GM21619 (cell line): ENCODE measurements around the gene GNAO1.

Source experiments
- ATAC-seq: cut with Tn5 transposase; IDR thresholded peaks from one replicate; pipeline ENCODE4 v1.9.1; 2021; ENCODE audit not compliant: unreplicated experiment

Gene GNAO1

DNA sequence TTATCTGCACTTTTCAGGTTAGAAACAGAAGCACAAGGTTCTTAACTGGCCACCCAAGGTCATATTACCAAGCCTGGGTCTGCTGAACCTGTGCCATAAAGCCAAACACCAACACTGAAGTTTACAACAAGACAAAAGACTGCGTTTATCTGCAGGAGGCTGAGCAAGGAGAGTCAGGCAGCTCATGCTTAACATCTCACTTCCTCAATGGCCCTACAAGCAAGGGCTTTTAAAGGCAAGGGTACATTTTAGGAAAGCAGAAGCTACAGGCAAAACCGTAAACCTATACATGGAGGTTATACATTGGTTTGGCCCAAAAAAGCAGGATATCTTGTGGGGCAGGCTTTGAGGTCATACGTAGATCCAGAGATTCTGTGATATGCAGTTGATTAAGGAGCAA lies 91.2 kb downstream of the GNAO1 start:
- no peak for ATAC-seq

- no peak for ATAC-seq
Observed at GRCh38 chr16:56284521-56284920, 93.2 kb downstream of the GNAO1 start.

DNA sequence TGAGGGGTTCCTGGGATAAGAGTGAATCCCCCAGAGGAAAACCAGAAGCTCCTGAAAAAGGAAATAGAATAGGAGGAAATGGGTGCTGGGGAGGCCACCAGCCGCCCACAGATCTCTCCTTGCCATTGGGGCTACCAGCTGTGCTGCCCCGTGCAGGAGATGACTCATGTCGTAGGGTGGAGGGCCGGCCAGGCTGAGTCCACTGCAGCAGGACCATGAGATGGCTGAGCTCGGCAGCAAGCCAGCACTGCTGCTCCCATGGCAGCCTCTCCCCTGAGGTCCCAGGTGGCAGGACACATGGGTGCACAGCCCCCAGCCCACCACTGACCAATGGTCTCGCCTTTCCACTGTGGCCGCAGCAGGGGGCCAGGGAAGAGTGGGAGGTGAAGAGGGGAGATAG lies 95.5 kb downstream of the GNAO1 start:
- no peak for ATAC-seq

GRCh38 chr16:56288019-56288418 lies 96.7 kb downstream of the GNAO1 start:
- ATAC-seq = no peak

GRCh38 chr16:56289416-56289815 lies 98.1 kb downstream of the GNAO1 start:
- ATAC-seq = no peak

DNA sequence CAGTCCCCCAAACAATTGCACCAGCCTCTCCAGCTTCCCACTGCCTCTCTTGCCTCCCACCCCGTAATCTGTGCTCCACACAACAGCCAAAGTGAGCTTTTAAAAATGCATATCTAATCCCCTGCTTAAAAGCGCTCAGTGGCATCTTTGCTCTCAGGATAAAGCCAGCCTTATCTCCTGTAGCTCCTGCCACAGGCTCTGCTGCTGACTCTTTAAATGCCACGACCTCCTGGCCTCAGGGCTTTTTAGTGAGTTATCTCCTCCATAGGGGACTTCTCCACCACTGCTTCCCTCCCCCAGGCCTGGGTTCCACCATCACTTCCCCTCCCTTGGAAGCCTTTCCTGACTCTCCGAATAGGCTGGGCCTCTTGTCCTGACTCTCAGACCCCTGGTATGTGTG lies 98.6 kb downstream of the GNAO1 start:
- ATAC-seq = no peak

DNA sequence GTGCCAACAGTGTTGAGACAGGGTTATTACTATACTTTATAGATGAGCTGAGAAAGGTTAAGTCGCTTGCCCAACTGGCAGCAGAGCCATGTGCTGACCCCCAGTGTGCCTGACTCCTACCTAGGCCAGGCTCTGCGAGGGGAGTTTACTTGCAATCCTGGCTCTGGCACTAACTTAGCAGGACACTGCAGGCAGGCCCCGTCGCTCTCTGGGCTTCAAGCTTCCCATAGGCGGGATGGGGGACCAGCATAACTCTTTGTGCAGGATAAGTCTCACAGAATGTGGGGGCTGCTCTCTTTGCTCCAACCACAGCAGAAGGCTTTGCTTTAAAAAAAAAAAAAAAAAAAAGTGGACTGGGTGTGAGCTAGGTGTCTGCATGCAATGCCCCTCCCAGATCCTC lies 102.7 kb downstream of the GNAO1 start:
- no peak for ATAC-seq

- ATAC-seq = no peak
Observed at GRCh38 chr16:56294579-56294978, 103.3 kb downstream of the GNAO1 start.

DNA sequence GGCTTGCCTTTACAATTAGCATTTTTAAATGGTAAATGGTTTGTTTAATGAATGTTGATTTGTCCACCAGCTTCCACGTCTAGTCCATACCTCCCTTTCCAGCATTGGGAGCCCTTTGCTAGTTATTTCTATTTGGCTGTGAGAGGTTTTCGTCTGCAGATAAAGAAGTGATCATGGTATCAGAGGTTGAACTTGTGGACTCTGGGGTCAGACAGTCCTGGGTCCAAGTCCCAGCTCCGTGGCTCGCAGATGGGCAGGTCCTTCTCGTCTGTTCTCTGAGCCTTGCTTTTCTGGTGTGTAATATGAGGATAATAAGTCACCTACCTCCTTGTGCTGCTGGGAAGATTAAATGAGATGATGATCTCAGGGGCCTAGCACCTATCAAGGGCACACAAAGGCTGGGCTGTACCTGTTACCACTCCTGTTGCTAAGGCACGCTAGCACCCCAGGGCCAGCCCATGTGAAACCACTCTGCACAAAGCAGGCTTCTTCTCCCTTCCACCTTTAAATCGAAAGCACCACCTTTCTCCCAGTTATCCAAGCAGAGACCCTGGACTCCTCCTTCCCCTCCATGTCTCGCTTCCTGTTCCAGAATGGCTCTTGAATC lies 103.9 kb downstream of the GNAO1 start:
- no peak for ATAC-seq

DNA sequence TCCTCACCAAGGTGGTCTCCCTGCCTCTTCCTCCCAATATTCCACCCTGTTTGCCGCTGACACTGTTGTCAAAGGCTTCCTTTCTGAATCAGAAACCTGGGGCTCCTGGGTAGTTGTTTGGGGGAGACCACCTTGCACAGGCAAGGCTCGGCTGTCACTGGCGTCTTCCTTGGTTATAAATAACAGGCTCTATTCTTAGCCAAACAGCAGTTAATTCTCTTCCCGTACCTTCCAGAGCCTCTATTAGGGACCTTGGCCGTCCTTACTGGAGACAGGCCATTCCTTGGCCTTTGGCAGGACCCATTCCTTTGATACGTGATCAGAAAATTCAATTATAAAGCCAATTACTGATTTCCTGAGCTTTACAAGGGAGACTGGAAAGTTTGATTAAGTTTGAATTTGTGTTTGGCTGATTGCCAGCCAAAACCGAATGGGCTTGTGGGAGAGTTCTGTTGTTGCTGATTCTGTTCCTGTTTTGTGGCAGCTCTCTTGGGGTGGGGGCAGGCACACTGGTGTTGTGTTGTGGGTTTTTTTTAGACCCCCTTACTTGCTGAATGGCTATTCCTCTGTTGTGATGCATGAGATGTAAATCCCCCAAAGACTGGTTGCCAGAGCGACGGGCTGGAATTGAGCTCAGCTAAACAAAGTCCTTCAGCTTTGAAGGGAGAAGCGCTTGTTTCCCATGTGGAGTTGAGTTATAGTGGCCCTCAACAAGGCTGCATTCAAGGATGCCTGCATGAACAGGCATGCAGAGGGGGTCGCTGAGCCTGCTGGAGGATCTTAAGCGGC lies 104.6 kb downstream of the GNAO1 start:
- ATAC-seq = no peak

- ATAC-seq = no peak
Observed at GRCh38 chr16:56297684-56298083, 106.4 kb downstream of the GNAO1 start.

DNA sequence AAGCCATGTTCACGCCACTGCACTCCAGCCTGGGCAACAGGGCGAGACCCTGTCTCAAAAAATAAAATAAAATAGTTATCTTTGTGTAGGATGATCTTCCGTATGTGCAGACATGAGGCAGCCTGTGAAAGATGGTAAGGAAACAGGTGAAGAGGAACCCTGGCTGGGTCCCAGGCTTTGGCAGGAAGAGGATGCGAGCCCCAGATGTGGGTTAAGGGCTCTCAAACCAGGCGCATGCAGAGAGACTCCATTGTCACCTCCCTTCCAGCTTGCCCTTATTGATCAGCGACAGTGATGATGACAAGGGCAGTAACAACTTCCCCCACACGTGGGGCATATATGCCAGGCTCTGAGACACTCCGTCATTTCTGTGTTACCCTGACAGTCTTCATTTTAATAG lies 106.8 kb downstream of the GNAO1 start:
- ATAC-seq = no peak

- no peak for ATAC-seq
Observed at GRCh38 chr16:56298948-56299596, 107.8 kb downstream of the GNAO1 start.

GRCh38 chr16:56300242-56300623 lies 108.9 kb downstream of the GNAO1 start:
- ATAC-seq = no peak

GRCh38 chr16:56300891-56301850 lies 109.9 kb downstream of the GNAO1 start:
- ATAC-seq = no peak

DNA sequence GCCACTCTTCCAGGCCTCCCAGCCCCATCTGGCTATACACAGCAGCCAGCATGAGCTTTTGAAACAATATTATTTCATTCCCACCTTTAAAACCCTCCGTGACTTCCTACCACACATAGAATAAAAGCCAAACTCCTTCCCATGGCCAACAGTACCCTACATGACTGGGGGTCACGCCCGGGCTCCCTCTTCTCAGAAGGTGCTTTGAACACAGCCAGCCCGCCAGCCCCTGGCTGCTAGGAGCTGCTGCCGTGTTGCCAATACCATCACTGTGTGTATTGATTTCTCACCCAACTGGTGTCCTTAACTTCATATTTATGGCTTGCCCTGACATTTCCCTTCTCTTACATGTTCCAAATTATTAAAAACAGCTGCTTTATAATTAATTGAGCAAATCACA lies 111.2 kb downstream of the GNAO1 start:
- ATAC-seq = no peak

- no peak for ATAC-seq
Observed at GRCh38 chr16:56303066-56303715, 111.9 kb downstream of the GNAO1 start.

- ATAC-seq = no peak
Observed at GRCh38 chr16:56303880-56304279, 112.6 kb downstream of the GNAO1 start.

DNA sequence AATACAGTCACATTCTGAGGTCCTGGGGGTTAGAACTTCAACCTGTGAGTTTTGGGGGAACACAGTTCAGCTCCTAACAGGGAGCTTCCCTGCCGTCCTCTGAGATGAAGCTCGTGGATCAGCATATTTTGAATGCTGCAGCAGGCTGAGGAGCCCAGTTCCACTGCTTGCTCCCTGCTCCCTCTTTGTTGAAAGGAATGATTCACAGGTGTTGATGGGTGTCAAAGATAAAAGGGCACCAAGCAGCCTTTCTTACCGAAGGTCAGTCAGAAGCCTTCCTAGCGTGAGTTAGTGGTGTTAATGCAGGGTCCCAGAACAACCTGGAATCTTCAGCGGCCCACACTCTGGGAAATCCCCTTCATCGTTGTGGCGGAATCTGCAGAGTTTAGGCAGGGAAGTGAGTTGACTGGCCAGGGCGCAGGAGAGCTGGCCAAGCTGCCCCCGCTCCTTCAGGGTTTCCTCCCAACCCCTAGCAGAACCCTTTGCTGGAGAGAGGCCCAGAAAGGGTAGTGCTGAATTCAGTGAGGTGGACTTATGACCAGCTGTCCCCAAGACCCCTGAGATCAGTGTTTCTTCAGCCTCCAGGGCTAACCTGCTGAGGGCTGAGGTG lies 114.8 kb downstream of the GNAO1 start:
- no peak for ATAC-seq
